Glutamatergic neuron (in vitro differentiated cells): Measurements from ENCODE around the gene TESPA1. TPM values are rescaled to one million over a fixed set of nuclear protein-coding genes. Genes with fewer than 3 reads are reported as not detected.

Source experiments
- DNase-seq: peaks from one replicate; pipeline ENCODE4 v3.0.0; 2022
- H3K27ac Mint-ChIP-seq: one replicate; pipeline ENCODE4 v1.8.0; 2020; ENCODE audit warnings: mild to moderate bottlenecking, mixed read lengths, inconsistent platforms; ENCODE audit not compliant: unreplicated experiment
- H3K27me3 Mint-ChIP-seq: one replicate; pipeline ENCODE4 v1.8.0; 2020; ENCODE audit warnings: mild to moderate bottlenecking, moderate library complexity, mixed read lengths, inconsistent platforms; ENCODE audit not compliant: unreplicated experiment
- H3K36me3 Mint-ChIP-seq: one replicate; pipeline ENCODE4 v1.8.0; 2020; ENCODE audit warnings: mild to moderate bottlenecking, mixed read lengths, inconsistent platforms; ENCODE audit not compliant: unreplicated experiment
- H3K4me1 Mint-ChIP-seq: one replicate; pipeline ENCODE4 v1.8.0; 2020; ENCODE audit warnings: mild to moderate bottlenecking, low read depth, mixed read lengths, inconsistent platforms; ENCODE audit not compliant: unreplicated experiment
- H3K4me3 Mint-ChIP-seq: one replicate; pipeline ENCODE4 v1.8.0; 2020; ENCODE audit warnings: mild to moderate bottlenecking, mixed read lengths, inconsistent platforms; ENCODE audit not compliant: unreplicated experiment
- H3K9me3 Mint-ChIP-seq: one replicate; pipeline ENCODE4 v1.8.0; 2020; ENCODE audit warnings: mild to moderate bottlenecking, moderate library complexity, mixed read lengths, inconsistent platforms; ENCODE audit not compliant: unreplicated experiment
- CTCF ChIP-seq: fragments of 200-600 bp; sonication (generic); IDR thresholded peaks from one replicate; pipeline ENCODE4 v1.5.0; 2021; ENCODE audit not compliant: partially characterized antibody, unreplicated experiment
- total RNA-seq: library from RNA; stranded (reverse); fragmentation: NEBNext Ultra II Directional; extraction: Animal tissue kit (Norgen Biotek cat#: 25700); gene quantifications from one replicate; pipeline ENCODE4 v1.2.1, GENCODE V29; 2021; ENCODE audit not compliant: unreplicated experiment

The TESPA1 gene
- total RNA-seq, 1 donor from 2014 or later: not detected

DNA sequence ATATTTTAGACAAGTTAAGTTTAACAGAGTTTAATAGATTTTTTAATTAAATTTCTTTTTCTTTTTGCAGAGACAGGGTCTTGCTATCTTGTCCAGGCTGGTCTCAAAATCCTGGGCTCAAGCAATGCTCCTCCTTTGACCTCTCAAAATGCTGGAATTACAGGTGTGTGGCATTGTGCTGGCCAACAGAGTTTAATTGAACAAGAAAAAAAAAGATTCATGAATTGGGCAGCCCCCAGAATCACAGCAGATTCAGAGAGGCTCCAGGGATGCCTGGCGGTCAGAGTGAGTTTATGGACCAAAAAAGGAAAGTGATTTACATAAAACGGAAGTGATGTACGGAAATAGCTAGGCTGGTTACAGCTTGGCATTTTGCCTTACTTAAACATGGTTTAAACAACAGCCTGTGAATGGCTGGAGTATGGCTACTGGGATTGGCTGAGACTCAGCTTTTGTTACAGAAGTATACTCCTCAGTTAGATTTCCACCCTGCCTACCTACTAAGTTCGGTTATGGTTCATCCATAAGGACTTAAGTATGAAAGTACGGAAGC lies 14.5 kb upstream of the TESPA1 start:
- DNase-seq: no peak
- H3K4me1 Mint-ChIP-seq: peaks cover 46% of the 10 kb centered on the region
- H3K9me3 Mint-ChIP-seq: no peaks in the 10 kb centered on the region
- no peak overlapping the region for H3K4me3 Mint-ChIP-seq
- H3K27ac Mint-ChIP-seq: peak overlapping the region; percentile 11
- no peaks in the 10 kb centered on the region for H3K36me3 Mint-ChIP-seq
- H3K27me3 Mint-ChIP-seq: peaks cover 2% of the 10 kb centered on the region
- no peak for TF ChIP-seq CTCF

GRCh38 chr12:54997929-54998522 lies 13.5 kb upstream of the TESPA1 start:
- no peaks in the 10 kb centered on the region for H3K9me3 Mint-ChIP-seq
- H3K27me3 Mint-ChIP-seq: peaks cover 2% of the 10 kb centered on the region
- no peak for TF ChIP-seq CTCF
- peaks cover 45% of the 10 kb centered on the region for H3K4me1 Mint-ChIP-seq
- DNase-seq: no peak
- peak overlapping the region; percentile 13 for H3K27ac Mint-ChIP-seq
- H3K36me3 Mint-ChIP-seq: no peaks in the 10 kb centered on the region
- H3K4me3 Mint-ChIP-seq: peak overlapping the region; percentile 60

GRCh38 chr12:54996205-54996604 lies 11.6 kb upstream of the TESPA1 start:
- H3K27ac Mint-ChIP-seq: peak overlapping the region; percentile 76
- no peaks in the 10 kb centered on the region for H3K9me3 Mint-ChIP-seq
- no peak for TF ChIP-seq CTCF
- peak overlapping the region; percentile 50 for H3K4me3 Mint-ChIP-seq
- peaks cover 2% of the 10 kb centered on the region for H3K27me3 Mint-ChIP-seq
- DNase-seq: no peak
- peaks cover 38% of the 10 kb centered on the region for H3K4me1 Mint-ChIP-seq
- H3K36me3 Mint-ChIP-seq: no peaks in the 10 kb centered on the region

GRCh38 chr12:54993181-54993835 lies 8.7 kb upstream of the TESPA1 start:
- Mint-ChIP-seq H3K27me3 (peaks cover 9% of the 10 kb centered on the region), H3K27ac (peak overlapping the region; percentile 6), H3K36me3 (no peaks in the 10 kb centered on the region), H3K4me3 (no peak overlapping the region), H3K9me3 (peaks cover 5% of the 10 kb centered on the region), H3K4me1 (peaks cover 41% of the 10 kb centered on the region)
- DNase-seq: no peak
- TF ChIP-seq CTCF: peak; percentile 96

GRCh38 chr12:54991991-54992375 lies 7.4 kb upstream of the TESPA1 start:
- no peak for TF ChIP-seq CTCF
- H3K4me3 Mint-ChIP-seq: no peak overlapping the region
- H3K9me3 Mint-ChIP-seq: peaks cover 5% of the 10 kb centered on the region
- H3K4me1 Mint-ChIP-seq: peaks cover 29% of the 10 kb centered on the region
- no peaks in the 10 kb centered on the region for H3K36me3 Mint-ChIP-seq
- peaks cover 9% of the 10 kb centered on the region for H3K27me3 Mint-ChIP-seq
- no peak overlapping the region for H3K27ac Mint-ChIP-seq
- DNase-seq: no peak
